Right renal cortex interstitium (tissue), 3 donors: Measurements from ENCODE around the gene MRPL17. TPM values are rescaled to one million over a fixed set of nuclear protein-coding genes. Genes with fewer than 3 reads are reported as not detected.

Experiments
- DNase-seq, 3 donors: peaks; one replicate each; pipeline ENCODE4 v3.0.0-alpha.2; 2013; ENCODE audit warnings: low read depth in 3 of 3, low spot score in 2 of 3
- polyA plus RNA-seq, 3 donors: library from polyadenylated mRNA; unstranded; fragments of 120-200 nt; gene quantifications; one replicate each; pipeline ENCODE4 v1.2.1, GENCODE V29; 2013; ENCODE audit not compliant: insufficient read length in 3 of 3

Gene MRPL17
- polyA plus RNA-seq, 3 donors = 68.3 to 81.6 (median 68.3) TPM

- no peak for DNase-seq
Measured at GRCh38 chr11:6634534-6634933, 48.6 kb downstream of the MRPL17 start.

- DNase-seq = no peak
Measured at GRCh38 chr11:6633422-6634408, 49.4 kb downstream of the MRPL17 start.

- no peak for DNase-seq
Measured at GRCh38 chr11:6632116-6633073, 50.7 kb downstream of the MRPL17 start.

- DNase-seq = no peak
Measured at GRCh38 chr11:6631361-6631890, 51.7 kb downstream of the MRPL17 start.

GRCh38 chr11:6630632-6631291 is 52.4 kb downstream of the MRPL17 start:
- no peak for DNase-seq

Other genes starting within 250 kb of the MRPL17 start
- gene HPX, start 242.4 kb downstream of the MRPL17 start, polyA plus RNA-seq = 1 to 10 TPM; 1.6 to 2.2 (median 2.2) TPM
- gene TRIM3, start 209.4 kb downstream of the MRPL17 start, polyA plus RNA-seq = 10 to 100 TPM; 16.1 to 19.3 (median 17.0) TPM
- gene ARFIP2, start 202.0 kb downstream of the MRPL17 start, polyA plus RNA-seq = 10 to 100 TPM; 64.8 to 67.5 (median 66.2) TPM
- 10 to 100 TPM; 38.3 to 42.4 (median 38.7) TPM for gene TIMM10B, start 201.8 kb downstream of the MRPL17 start, polyA plus RNA-seq
- 1 to 10 TPM; 5.8 to 6.3 (median 6.2) TPM for gene DNHD1, start 186.1 kb downstream of the MRPL17 start, polyA plus RNA-seq
- gene RRP8, start 79.7 kb downstream of the MRPL17 start, polyA plus RNA-seq = 10 to 100 TPM; 21.3 to 22.6 (median 21.6) TPM
- gene ILK, start 79.6 kb downstream of the MRPL17 start, polyA plus RNA-seq = 100 to 1,000 TPM; 144 to 167 (median 159) TPM
- gene TAF10, start 71.1 kb downstream of the MRPL17 start, polyA plus RNA-seq = 10 to 100 TPM; 66.4 to 92.9 (median 91.4) TPM
- 100 to 1,000 TPM; 111 to 131 (median 118) TPM for gene TPP1, start 63.9 kb downstream of the MRPL17 start, polyA plus RNA-seq
- 10 to 100 TPM; 27.8 to 31.1 (median 30.3) TPM for gene DCHS1, start 27.5 kb downstream of the MRPL17 start, polyA plus RNA-seq
- under 1 TPM; 0.07 to 0.14 (median 0.10) TPM for gene OR2AG2, start 88.6 kb upstream of the MRPL17 start, polyA plus RNA-seq
- gene OR2AG1, start 99.7 kb upstream of the MRPL17 start, polyA plus RNA-seq = under 1 TPM in 1 of 3 donors, not detected in 2; 0.07 TPM
- gene OR6A2, start 116.3 kb upstream of the MRPL17 start, polyA plus RNA-seq = under 1 TPM in 1 of 3 donors, not detected in 2; 0.04 TPM
- not detected for gene OR10A5, start 162.3 kb upstream of the MRPL17 start, polyA plus RNA-seq
- not detected for gene OR10A2, start 179.7 kb upstream of the MRPL17 start, polyA plus RNA-seq
- gene OR10A4, start 193.3 kb upstream of the MRPL17 start, polyA plus RNA-seq = not detected
- not detected for gene OR2D2, start 209.2 kb upstream of the MRPL17 start, polyA plus RNA-seq
- not detected for gene OR2D3, start 237.7 kb upstream of the MRPL17 start, polyA plus RNA-seq
- 1 to 10 TPM; 3.5 to 3.8 (median 3.6) TPM for gene ZNF215, start 243.1 kb upstream of the MRPL17 start, polyA plus RNA-seq